Ishikawa (cell line): Measurements from ENCODE around the gene E2F2.

ENCODE experiments used
- CEBPB ChIP-seq: IDR thresholded peaks from 2 replicates; pipeline ENCODE4 v1.6.1; 2012
- CREB1 ChIP-seq: IDR thresholded peaks from 2 replicates; pipeline ENCODE4 v1.6.1; 2012; ENCODE audit warnings: low read depth
- EGR1 ChIP-seq: IDR thresholded peaks from 2 replicates; pipeline ENCODE4 v1.6.1; 2012
- EP300 ChIP-seq: IDR thresholded peaks from 2 replicates; pipeline ENCODE4 v1.6.1; 2012; ENCODE audit warnings: borderline replicate concordance
- FOXM1 ChIP-seq: IDR thresholded peaks from 2 replicates; pipeline ENCODE4 v1.6.1; 2012; ENCODE audit warnings: low read depth, borderline replicate concordance
- MAX ChIP-seq: IDR thresholded peaks from 2 replicates; pipeline ENCODE4 v1.6.1; 2012
- RAD21 ChIP-seq: IDR thresholded peaks from 2 replicates; pipeline ENCODE4 v1.6.1; 2012; ENCODE audit warnings: low read depth
- REST ChIP-seq: IDR thresholded peaks from 2 replicates; pipeline ENCODE4 v1.6.1; 2012; ENCODE audit warnings: low read depth, mild to moderate bottlenecking
- TAF1 ChIP-seq: IDR thresholded peaks from 2 replicates; pipeline ENCODE4 v1.6.1; 2012; ENCODE audit warnings: low read depth, mild to moderate bottlenecking
- TCF12 ChIP-seq: IDR thresholded peaks from 2 replicates; pipeline ENCODE4 v1.6.1; 2012; ENCODE audit warnings: low read depth
- TEAD4 ChIP-seq: IDR thresholded peaks from 2 replicates; pipeline ENCODE4 v1.6.1; 2012
- YY1 ChIP-seq: IDR thresholded peaks from 2 replicates; pipeline ENCODE4 v1.6.1; 2012; ENCODE audit warnings: low read depth

GRCh38 chr1:23539698-23540266, 8.7 kb upstream of the E2F2 start:
- TF ChIP-seq RAD21 (peak; percentile 98), MAX (no peak), EGR1 (no peak), EP300 (no peak), REST (no peak), TCF12 (peak; percentile 51; the same call in 1 of the 2 replicates), TEAD4 (no peak), TAF1 (no peak), FOXM1 (no peak), CEBPB (no peak), YY1 (no peak), CREB1 (peak; percentile 46)
